Measurements from ENCODE around the gene KRT5.
"Not testable (repeated sequence)": the region's sequence is repeated elsewhere in the genome, so short reads cannot be mapped to it uniquely, and the experiment has no call there.

The KRT5 gene

DNA sequence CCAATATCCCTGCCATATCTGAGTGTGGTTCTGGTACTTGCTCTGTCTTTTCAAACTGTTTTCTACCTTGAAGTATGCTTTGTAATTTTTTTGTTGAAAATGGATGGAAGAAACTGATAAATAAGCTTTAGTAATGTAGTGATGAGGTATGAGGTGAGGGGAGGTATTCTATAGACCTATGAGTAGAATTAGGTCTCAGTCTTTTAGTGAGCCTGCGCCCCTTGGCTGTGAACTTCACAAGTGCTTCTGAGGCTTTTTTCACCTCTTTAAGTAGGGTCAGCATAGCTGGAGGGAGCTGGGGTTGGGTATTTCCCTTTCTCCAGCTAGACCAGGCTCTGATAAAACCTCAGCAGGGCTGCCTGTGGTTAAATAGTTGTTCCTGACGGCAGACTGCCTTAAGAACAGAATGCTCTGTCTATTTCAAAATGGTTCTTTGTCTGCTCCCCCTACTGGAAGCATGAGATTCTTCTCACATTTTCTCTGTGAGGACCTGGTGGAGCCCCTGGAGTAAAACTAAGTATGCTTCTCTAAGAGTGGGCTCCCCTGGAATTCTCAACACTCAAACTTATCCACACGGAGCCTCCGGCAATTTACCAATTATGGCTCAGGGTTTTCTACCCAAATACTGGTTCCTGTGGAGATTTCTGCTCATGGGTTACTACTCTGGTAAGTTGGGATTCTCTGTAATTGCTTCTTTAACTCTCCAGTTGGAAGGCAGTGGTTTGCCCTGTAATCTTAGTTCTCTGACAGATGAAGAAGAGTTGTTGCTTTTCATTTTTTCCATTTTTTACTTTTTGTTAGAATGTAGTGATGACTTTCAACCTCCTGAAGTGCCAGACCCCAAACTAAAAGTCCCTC is 13.1 kb downstream of the KRT5 start:
- ATAC-seq (replicated peaks): peak; percentile 69
- no peak overlapping the region for H3K27ac Mint-ChIP-seq

DNA sequence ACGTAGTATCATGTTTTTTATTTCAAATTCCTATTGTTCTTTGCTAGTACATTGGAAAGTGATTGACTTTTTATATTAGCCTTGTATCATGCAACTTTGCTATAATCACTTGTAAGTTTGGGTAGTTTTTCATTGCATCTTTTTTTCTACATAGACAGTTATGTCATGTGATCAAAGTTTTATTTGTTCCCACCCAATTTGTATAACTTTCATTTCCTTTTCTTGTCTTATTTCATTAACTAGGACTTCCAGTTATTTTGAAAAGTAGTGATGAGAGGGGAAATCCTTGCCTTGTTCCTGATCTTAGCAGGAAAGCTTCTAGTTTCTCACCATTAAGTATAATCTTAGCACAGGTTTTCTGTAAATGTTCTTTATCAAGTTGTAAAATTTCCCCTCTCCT is 17.3 kb downstream of the KRT5 start:
- Mint-ChIP-seq H3K36me3 (ENCODE audit: insufficient read depth) (no peaks in the 10 kb centered on the region), H3K4me3 (no peak overlapping the region), H3K4me1 (ENCODE audit: low read depth in 2 of 2) (peaks cover 3 to 8% of the 10 kb centered on the region in 2 donors), H3K27me3 (peaks cover 21 to 41% of the 10 kb centered on the region in 2 donors), H3K9me3 (no peaks in the 10 kb centered on the region), H3K27ac (no peak overlapping the region)
- DNase-seq (no peak), ATAC-seq (replicated peaks) (no peak)

More for the DNA sequence above, 13.1 kb downstream of the KRT5 start:
- no peak overlapping the region for H3K4me3 Mint-ChIP-seq
- no peaks in the 10 kb centered on the region for H3K36me3 Mint-ChIP-seq (ENCODE audit: insufficient read depth)
- DNase-seq: peak in 1 of 3 experiments; percentile 12
- peaks cover 19 to 53% of the 10 kb centered on the region in 2 donors for H3K27me3 Mint-ChIP-seq
- H3K9me3 Mint-ChIP-seq: no peaks in the 10 kb centered on the region
- peaks cover 3 to 8% of the 10 kb centered on the region in 2 donors for H3K4me1 Mint-ChIP-seq (ENCODE audit: low read depth in 2 of 2)

DNA sequence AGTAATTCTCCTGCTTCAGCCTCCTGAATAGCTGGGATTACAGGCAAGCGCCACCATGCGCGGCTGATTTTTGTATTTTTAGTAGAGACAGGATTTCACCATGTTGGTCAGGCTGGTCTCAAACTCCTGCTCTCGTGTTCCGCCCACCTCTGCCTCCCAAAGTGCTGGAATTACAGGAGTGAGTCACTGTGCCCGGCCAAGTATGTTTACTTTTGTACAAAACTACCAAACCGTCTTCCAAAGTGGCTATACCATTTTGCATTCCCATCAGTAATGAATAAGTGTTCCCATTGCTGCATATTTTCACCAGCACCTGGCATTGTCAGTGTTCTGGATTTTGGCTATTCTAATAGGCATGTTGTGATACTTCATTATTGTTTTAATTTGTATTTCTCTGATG is 18.7 kb downstream of the KRT5 start:
- no peak for DNase-seq
- Mint-ChIP-seq H3K27me3 (peaks cover 14 to 41% of the 10 kb centered on the region in 2 donors), H3K27ac (no peak overlapping the region), H3K4me3 (no peak overlapping the region), H3K36me3 (ENCODE audit: insufficient read depth) (no peaks in the 10 kb centered on the region), H3K9me3 (no peaks in the 10 kb centered on the region), H3K4me1 (ENCODE audit: low read depth in 2 of 2) (no peaks in the 10 kb centered on the region)
- ATAC-seq (replicated peaks): no peak

DNA sequence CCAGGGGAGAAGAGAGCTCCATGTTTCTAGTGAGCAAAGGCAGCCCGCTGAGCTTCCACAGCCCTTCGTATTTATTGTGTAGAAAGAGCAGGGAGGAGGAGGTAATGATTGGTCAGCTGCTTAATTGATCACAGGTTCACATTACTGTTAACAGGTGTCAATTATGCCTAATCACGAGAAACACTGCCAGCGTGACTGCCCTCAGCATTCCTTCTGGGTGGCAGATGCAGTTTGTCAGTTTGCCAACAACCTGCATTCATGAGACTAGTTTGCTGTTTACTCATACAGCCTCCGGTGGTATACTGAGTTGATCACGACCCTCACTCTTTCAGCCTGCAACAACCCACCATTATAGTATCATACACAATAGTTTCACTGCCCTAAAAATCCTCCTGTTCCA is 19.6 kb downstream of the KRT5 start:
- H3K9me3 Mint-ChIP-seq; H3K27ac Mint-ChIP-seq; DNase-seq; ATAC-seq (replicated peaks); H3K36me3 Mint-ChIP-seq (ENCODE audit: insufficient read depth); H3K4me1 Mint-ChIP-seq (ENCODE audit: low read depth in 2 of 2); H3K4me3 Mint-ChIP-seq: not testable (repeated sequence)
- H3K27me3 Mint-ChIP-seq: peaks cover 12 to 41% of the 10 kb centered on the region in 2 donors

DNA sequence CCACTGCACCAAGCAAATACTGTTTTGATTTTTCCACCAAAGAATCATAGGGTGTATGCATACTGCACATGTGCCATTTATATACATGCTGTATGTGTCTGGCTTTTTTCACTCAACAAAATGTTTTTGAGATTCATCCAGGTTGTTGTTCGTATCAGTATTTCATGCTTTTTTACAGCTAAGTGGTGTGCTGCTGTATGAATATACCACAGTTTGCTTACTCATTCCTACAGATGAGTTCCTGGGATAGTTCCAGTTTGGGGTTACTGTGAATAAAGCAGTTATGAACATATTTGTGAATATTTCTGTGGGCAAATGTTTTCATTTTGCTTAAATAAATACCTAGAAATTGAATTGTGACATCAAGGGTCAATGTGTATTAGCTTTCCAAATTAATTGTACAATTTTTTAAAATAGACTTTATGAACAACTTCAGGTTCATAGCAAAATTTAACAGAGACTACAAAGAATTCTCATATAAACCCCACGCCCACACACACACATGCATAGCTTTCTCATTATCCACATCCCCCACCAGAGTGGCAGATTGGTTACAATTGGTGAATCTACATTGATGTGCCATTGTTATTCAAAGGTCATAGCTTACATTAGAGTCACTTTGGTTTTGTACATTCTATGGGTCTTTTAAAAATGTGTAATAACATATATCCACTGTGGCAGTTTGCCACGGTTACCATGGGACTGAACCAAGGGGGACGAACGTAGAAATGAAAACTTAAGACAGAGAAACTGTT is 20.2 kb downstream of the KRT5 start:
- Mint-ChIP-seq H3K27ac (no peak overlapping the region), H3K4me3 (no peak overlapping the region), H3K9me3 (no peaks in the 10 kb centered on the region), H3K4me1 (ENCODE audit: low read depth in 2 of 2) (peaks cover 4 to 5% of the 10 kb centered on the region in 2 donors), H3K27me3 (peaks cover 12 to 46% of the 10 kb centered on the region in 2 donors), H3K36me3 (ENCODE audit: insufficient read depth) (no peaks in the 10 kb centered on the region)
- no peak for ATAC-seq (replicated peaks)
- no peak for DNase-seq

DNA sequence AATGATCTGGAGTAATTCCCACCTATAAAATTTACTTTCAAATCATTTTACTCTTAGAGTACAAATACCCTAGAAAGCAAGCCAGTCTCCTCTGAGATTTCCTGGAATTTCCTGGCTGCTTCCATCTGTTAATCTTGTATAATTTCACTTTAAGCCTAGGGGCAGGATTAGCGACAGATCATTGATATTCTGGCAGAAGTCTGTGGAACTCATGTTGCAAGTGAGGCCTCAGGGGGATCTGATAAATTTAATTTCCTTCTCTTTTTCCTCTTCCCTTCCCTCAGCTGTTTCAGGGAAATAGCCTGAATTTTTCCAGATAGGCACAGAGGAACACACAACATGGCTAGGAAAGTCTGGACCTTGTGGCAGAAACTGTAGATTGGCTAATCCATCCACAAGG is 21.2 kb downstream of the KRT5 start:
- H3K27ac Mint-ChIP-seq: no peak overlapping the region

DNA sequence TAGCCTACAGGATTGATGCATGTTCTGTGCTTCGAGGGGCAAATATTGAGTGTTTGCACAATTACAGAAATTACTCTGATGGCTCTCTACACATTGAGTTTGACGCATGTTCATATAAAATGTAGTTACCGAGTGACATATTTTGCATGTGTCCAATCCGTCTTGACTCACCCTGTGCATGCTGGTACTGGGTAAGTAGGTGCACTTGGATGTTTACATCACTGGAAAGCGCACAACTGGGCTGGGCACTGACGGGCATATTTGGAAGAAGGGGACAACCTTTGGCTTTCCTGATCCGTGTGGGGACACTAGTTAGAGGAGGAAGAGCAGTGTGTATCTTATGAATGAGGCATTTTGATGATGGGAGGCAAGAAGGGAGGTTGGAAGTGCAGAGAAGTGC is 22.2 kb downstream of the KRT5 start:
- DNase-seq: no peak
- H3K4me1 Mint-ChIP-seq (ENCODE audit: low read depth in 2 of 2): peaks cover 4 to 5% of the 10 kb centered on the region in 2 donors
- peaks cover 12 to 66% of the 10 kb centered on the region in 2 donors for H3K27me3 Mint-ChIP-seq
- no peak overlapping the region for H3K27ac Mint-ChIP-seq
- no peaks in the 10 kb centered on the region for H3K9me3 Mint-ChIP-seq
- no peak overlapping the region for H3K4me3 Mint-ChIP-seq
- no peaks in the 10 kb centered on the region for H3K36me3 Mint-ChIP-seq (ENCODE audit: insufficient read depth)
- ATAC-seq (replicated peaks): no peak

More for the DNA sequence above, 21.2 kb downstream of the KRT5 start:
- Mint-ChIP-seq H3K9me3 (no peaks in the 10 kb centered on the region), H3K36me3 (ENCODE audit: insufficient read depth) (no peaks in the 10 kb centered on the region), H3K4me1 (ENCODE audit: low read depth in 2 of 2) (peaks cover 4 to 5% of the 10 kb centered on the region in 2 donors), H3K4me3 (no peak overlapping the region), H3K27me3 (peaks cover 12 to 56% of the 10 kb centered on the region in 2 donors)
- ATAC-seq (replicated peaks) (no peak), DNase-seq (no peak)

DNA sequence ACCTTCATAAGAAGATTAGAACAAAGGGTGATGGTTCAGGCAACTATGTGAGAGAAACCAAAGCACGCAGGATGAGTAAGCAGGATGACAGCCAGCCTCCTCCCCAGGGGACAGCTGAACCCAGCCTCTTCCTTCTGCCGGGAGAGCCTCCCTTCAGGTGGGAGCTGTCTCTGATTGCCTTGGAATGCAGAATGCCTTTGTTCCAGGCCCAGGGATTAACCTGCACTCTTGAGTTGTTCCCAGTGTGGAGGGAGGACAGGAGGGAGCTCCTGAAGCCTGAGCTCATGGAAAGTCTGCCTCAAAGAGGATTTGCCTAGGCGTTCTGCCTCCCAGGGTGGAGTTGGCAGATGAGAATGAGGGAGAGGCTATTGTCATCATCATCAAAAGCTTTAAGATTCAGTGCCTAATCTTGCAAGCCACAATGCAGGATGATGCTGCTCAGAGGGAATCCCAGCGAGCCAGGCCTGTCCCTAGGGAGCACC is 23.6 kb downstream of the KRT5 start:
- DNase-seq: no peak
- peaks cover under 1% of the 10 kb centered on the region for H3K36me3 Mint-ChIP-seq (ENCODE audit: insufficient read depth)
- H3K4me1 Mint-ChIP-seq (ENCODE audit: low read depth in 2 of 2): peaks cover 4 to 5% of the 10 kb centered on the region in 2 donors
- peaks cover 20 to 75% of the 10 kb centered on the region in 2 donors for H3K27me3 Mint-ChIP-seq
- no peaks in the 10 kb centered on the region for H3K9me3 Mint-ChIP-seq
- H3K4me3 Mint-ChIP-seq: no peak overlapping the region
- no peak for ATAC-seq (replicated peaks)
- no peak overlapping the region for H3K27ac Mint-ChIP-seq

DNA sequence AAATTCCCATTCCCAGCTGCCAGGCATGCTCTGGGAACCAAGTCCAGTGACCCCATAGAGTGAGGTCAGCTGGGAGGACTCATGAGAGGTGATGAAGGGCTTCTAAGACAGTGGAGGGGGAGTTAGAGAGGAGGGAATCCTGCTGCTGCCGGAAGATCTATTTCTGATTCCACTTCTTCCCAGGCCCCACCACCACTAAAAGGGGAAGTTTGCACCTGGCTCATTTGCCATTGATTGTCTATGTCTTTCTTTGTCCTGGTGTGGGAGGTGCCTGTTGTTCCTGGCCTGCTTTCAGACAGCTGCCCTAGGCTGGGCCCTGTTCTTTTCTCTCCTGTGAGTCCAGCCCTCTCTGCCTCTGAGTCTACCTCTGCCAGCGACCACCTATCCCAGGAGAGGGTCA is 24.1 kb downstream of the KRT5 start:
- no peak overlapping the region for H3K4me3 Mint-ChIP-seq
- no peak for DNase-seq
- no peaks in the 10 kb centered on the region for H3K9me3 Mint-ChIP-seq
- H3K27ac Mint-ChIP-seq: no peak overlapping the region
- H3K36me3 Mint-ChIP-seq (ENCODE audit: insufficient read depth): peaks cover 3% of the 10 kb centered on the region
- ATAC-seq (replicated peaks): no peak
- peaks cover 4 to 5% of the 10 kb centered on the region in 2 donors for H3K4me1 Mint-ChIP-seq (ENCODE audit: low read depth in 2 of 2)
- peaks cover 25 to 79% of the 10 kb centered on the region in 2 donors for H3K27me3 Mint-ChIP-seq

DNA sequence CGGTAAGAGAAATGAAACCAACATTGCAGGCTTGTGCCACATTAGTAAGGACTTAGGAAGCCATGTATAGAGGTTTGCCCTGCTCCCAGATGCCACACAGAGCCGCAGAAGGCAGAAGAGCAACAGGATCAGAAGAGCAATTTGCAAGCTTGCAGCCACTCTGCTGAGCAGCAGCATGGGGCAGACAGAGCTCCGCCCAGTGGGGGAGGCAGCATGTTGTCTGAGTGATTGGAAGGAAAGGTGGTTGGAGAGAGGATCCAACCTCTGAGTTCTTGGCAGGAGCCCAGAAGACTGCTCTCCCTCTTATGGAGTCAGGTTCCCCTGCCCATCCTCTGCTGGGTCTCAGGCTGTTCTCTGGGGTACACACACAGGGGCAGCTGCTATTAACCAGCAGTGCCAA is 24.8 kb downstream of the KRT5 start:
- H3K27me3 Mint-ChIP-seq: peaks cover 28 to 85% of the 10 kb centered on the region in 2 donors
- H3K9me3 Mint-ChIP-seq: no peaks in the 10 kb centered on the region
- ATAC-seq (replicated peaks) (no peak), DNase-seq (no peak)
- H3K27ac Mint-ChIP-seq: no peak overlapping the region
- H3K4me1 Mint-ChIP-seq (ENCODE audit: low read depth in 2 of 2): peaks cover 4 to 5% of the 10 kb centered on the region in 2 donors
- H3K4me3 Mint-ChIP-seq: no peak overlapping the region
- peaks cover 3% of the 10 kb centered on the region for H3K36me3 Mint-ChIP-seq (ENCODE audit: insufficient read depth)

DNA sequence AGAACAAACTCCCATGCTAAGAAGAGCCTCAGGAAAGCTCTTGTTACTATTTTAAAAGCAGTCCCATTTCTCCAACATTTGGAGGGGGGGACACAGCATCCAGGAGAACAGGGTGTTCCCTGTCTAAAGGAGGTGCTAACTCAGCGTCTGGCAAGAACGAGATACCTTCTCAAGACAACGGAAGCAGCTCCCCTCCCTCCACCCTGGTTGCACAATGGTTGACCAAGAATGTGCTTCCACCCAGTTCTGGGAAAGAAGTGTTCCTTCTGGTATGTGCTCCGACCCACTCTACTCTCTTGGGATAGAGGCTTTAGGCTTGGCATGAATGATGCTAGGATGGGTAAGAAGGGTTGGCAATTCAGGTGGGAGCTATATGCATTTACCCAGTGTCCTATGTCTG is 25.7 kb downstream of the KRT5 start:
- Mint-ChIP-seq H3K9me3 (no peaks in the 10 kb centered on the region), H3K36me3 (ENCODE audit: insufficient read depth) (peaks cover 3% of the 10 kb centered on the region), H3K27ac (no peak overlapping the region), H3K4me3 (no peak overlapping the region), H3K4me1 (ENCODE audit: low read depth in 2 of 2) (peaks cover 4 to 5% of the 10 kb centered on the region in 2 donors), H3K27me3 (peaks cover 28 to 93% of the 10 kb centered on the region in 2 donors)
- no peak for ATAC-seq (replicated peaks)
- DNase-seq: no peak

DNA sequence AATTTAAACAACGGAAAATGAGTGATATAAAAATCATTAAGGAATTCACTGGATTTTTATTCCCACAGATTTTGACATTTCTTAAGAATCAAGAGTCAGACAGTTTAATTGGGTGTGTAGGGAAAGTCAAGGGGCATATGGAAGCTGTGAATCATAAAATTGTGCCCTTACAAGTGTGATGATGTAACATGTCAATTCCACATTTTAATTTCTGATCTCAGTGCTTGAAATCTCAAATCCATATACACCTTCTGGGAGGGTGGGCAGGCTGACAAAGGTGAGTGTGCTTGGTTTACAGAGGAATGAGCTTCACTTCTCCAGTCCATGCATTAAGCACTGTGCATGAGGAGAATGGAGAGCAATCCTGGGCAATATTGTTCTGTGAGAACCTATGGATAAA is 26.1 kb downstream of the KRT5 start:
- no peak for DNase-seq
- Mint-ChIP-seq H3K27ac (no peak overlapping the region), H3K4me3 (no peak overlapping the region)

DNA sequence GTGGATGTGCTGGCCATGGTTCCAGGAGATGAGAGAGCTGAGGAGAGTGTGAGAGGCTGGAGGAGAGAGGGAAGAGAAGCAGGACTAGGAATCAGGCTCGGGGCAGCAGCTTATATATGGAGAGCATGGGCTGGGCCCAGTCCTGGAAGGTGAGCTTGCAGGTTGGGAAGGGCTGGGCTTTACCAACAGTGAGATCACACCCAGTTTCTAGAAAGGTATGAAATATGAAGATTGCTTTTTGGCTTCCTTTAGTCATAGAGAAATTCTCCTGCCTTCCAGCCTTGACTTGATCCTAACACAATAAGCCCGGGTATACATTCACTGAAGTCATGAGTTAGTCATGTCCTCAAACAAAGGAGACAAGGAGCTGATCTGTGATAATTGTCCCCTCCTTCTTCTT is 27.0 kb downstream of the KRT5 start, which contains the start of gene KRT6A:
TSS of gene KRT6A (minus strand) at position 86 of the 400 bp plus-strand sequence. CDS start at position 17, 69 bp downstream.
- Mint-ChIP-seq H3K27me3 (peaks cover 32 to 90% of the 10 kb centered on the region in 2 donors), H3K4me3 (no peak within 1 kb of the TSS), H3K27ac (no peak within 1 kb of the TSS), H3K4me1 (ENCODE audit: low read depth in 2 of 2) (peaks cover 4 to 5% of the 10 kb centered on the region in 2 donors), H3K36me3 (ENCODE audit: insufficient read depth) (peaks cover 3% of the 10 kb centered on the region), H3K9me3 (no peaks in the 10 kb centered on the region)
- DNase-seq: no peak
- ATAC-seq (replicated peaks): no peak

More for the DNA sequence above, 26.1 kb downstream of the KRT5 start:
- no peak for ATAC-seq (replicated peaks)
- Mint-ChIP-seq H3K36me3 (ENCODE audit: insufficient read depth) (peaks cover 3% of the 10 kb centered on the region), H3K9me3 (no peaks in the 10 kb centered on the region), H3K4me1 (ENCODE audit: low read depth in 2 of 2) (peaks cover 4 to 5% of the 10 kb centered on the region in 2 donors), H3K27me3 (peaks cover 29 to 93% of the 10 kb centered on the region in 2 donors)

Measured in effector memory CD8-positive, alpha-beta T cell (primary cell).